RKO (cell line): ENCODE measurements around the gene RBM27.
A peak's percentile ranks its signal among the peaks of the same experiment; 100 is the strongest.
"Not testable (repeated sequence)": the region's sequence is repeated elsewhere in the genome, so short reads cannot be mapped to it uniquely, and the experiment has no call there.

Source experiments
- DNase-seq: peaks from one replicate; pipeline ENCODE4 v3.0.0-alpha.2; 2016; ENCODE audit warnings: low spot score

Gene RBM27

GRCh38 chr5:146203011-146203871 is at the start of gene RBM27:
Gene RBM27 (plus strand): TSS chr5:146203605. CDS start chr5:146203766, 161 bp downstream.
- DNase-seq, result peak; percentile 100

GRCh38 chr5:146158255-146158654 is 45.1 kb upstream of the RBM27 start:
- DNase-seq, result no peak

GRCh38 chr5:146164382-146164781 is 39.0 kb upstream of the RBM27 start:
- DNase-seq, result no peak

GRCh38 chr5:146165460-146165859 is 37.9 kb upstream of the RBM27 start:
- no peak for DNase-seq

GRCh38 chr5:146165903-146166302 is 37.5 kb upstream of the RBM27 start:
- DNase-seq, result no peak

GRCh38 chr5:146169076-146169475 is 34.3 kb upstream of the RBM27 start:
- no peak for DNase-seq

GRCh38 chr5:146173049-146173448 is 30.4 kb upstream of the RBM27 start:
- DNase-seq, result not testable (repeated sequence)

- DNase-seq, result no peak
Measured at GRCh38 chr5:146173597-146173996, 29.8 kb upstream of the RBM27 start.

GRCh38 chr5:146176805-146177204 is 26.6 kb upstream of the RBM27 start:
- DNase-seq, result no peak

- no peak for DNase-seq
Measured at GRCh38 chr5:146179696-146180095, 23.7 kb upstream of the RBM27 start.

- not testable (repeated sequence) for DNase-seq
Measured at GRCh38 chr5:146183403-146183802, 20.0 kb upstream of the RBM27 start.

GRCh38 chr5:146185161-146185560 is 18.2 kb upstream of the RBM27 start:
- DNase-seq, result peak; percentile 79

- DNase-seq, result peak; percentile 91
Measured at GRCh38 chr5:146188358-146188757, 15.0 kb upstream of the RBM27 start.

GRCh38 chr5:146192571-146193043 is 10.8 kb upstream of the RBM27 start:
- no peak for DNase-seq

- no peak for DNase-seq
Measured at GRCh38 chr5:146193285-146193684, 10.1 kb upstream of the RBM27 start.

GRCh38 chr5:146194997-146195396 is 8.4 kb upstream of the RBM27 start:
- DNase-seq, result not testable (repeated sequence)

GRCh38 chr5:146196459-146197048 is 6.9 kb upstream of the RBM27 start:
- no peak for DNase-seq

GRCh38 chr5:146199176-146199815 is 4.1 kb upstream of the RBM27 start:
- DNase-seq, result no peak

GRCh38 chr5:146201795-146202194 is 1.6 kb upstream of the RBM27 start:
- not testable (repeated sequence) for DNase-seq

GRCh38 chr5:146203872-146204192 is 427 bp downstream of the RBM27 start:
- DNase-seq, result no peak

GRCh38 chr5:146205499-146206202 is 2.2 kb downstream of the RBM27 start:
- no peak for DNase-seq

- DNase-seq, result no peak
Measured at GRCh38 chr5:146206257-146206656, 2.9 kb downstream of the RBM27 start.
